ENCODE data around the gene CFAP141. TPM values are rescaled to one million over a fixed set of nuclear protein-coding genes. Genes with fewer than 3 reads are reported as not detected.

CFAP141 gene
- total RNA-seq, 1 experiment from 2014 or later = not detected

GRCh38 chr1:154183046-154183915 is 22.9 kb downstream of the CFAP141 start (continued):
- TF ChIP-seq, protein P1, sequence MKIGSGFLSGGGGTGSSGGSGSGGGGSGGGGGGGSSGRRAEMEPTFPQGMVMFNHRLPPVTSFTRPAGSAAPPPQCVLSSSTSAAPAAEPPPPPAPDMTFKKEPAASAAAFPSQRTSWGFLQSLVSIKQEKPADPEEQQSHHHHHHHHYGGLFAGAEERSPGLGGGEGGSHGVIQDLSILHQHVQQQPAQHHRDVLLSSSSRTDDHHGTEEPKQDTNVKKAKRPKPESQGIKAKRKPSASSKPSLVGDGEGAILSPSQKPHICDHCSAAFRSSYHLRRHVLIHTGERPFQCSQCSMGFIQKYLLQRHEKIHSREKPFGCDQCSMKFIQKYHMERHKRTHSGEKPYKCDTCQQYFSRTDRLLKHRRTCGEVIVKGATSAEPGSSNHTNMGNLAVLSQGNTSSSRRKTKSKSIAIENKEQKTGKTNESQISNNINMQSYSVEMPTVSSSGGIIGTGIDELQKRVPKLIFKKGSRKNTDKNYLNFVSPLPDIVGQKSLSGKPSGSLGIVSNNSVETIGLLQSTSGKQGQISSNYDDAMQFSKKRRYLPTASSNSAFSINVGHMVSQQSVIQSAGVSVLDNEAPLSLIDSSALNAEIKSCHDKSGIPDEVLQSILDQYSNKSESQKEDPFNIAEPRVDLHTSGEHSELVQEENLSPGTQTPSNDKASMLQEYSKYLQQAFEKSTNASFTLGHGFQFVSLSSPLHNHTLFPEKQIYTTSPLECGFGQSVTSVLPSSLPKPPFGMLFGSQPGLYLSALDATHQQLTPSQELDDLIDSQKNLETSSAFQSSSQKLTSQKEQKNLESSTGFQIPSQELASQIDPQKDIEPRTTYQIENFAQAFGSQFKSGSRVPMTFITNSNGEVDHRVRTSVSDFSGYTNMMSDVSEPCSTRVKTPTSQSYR (CRISPR knock-in tag; IDR thresholded peaks at IDR 0.05) = peak; percentile 33; the same call in 1 of the 2 replicates
- TF ChIP-seq ELF4 (CRISPR knock-in tag; IDR thresholded peaks at IDR 0.05; ENCODE audit: low read depth) (no peak), SP1 (CRISPR knock-in tag; conservative IDR thresholded peaks at IDR 0.05) (peak; percentile 98), ZNF121 (CRISPR knock-in tag; IDR thresholded peaks at IDR 0.05) (0 out of 2 replicates have a peak, but pooled peaks have one; percentile 29), SMAD3 (CRISPR knock-in tag; IDR thresholded peaks at IDR 0.05; ENCODE audit: borderline replicate concordance) (no peak), TCF7 (CRISPR knock-in tag; IDR thresholded peaks at IDR 0.05; ENCODE audit: low read depth) (no peak), USF1 (CRISPR knock-in tag; IDR thresholded peaks at IDR 0.05) (no peak; the same call in 1 of the 2 replicates)
- TF ChIP-seq, protein P2, sequence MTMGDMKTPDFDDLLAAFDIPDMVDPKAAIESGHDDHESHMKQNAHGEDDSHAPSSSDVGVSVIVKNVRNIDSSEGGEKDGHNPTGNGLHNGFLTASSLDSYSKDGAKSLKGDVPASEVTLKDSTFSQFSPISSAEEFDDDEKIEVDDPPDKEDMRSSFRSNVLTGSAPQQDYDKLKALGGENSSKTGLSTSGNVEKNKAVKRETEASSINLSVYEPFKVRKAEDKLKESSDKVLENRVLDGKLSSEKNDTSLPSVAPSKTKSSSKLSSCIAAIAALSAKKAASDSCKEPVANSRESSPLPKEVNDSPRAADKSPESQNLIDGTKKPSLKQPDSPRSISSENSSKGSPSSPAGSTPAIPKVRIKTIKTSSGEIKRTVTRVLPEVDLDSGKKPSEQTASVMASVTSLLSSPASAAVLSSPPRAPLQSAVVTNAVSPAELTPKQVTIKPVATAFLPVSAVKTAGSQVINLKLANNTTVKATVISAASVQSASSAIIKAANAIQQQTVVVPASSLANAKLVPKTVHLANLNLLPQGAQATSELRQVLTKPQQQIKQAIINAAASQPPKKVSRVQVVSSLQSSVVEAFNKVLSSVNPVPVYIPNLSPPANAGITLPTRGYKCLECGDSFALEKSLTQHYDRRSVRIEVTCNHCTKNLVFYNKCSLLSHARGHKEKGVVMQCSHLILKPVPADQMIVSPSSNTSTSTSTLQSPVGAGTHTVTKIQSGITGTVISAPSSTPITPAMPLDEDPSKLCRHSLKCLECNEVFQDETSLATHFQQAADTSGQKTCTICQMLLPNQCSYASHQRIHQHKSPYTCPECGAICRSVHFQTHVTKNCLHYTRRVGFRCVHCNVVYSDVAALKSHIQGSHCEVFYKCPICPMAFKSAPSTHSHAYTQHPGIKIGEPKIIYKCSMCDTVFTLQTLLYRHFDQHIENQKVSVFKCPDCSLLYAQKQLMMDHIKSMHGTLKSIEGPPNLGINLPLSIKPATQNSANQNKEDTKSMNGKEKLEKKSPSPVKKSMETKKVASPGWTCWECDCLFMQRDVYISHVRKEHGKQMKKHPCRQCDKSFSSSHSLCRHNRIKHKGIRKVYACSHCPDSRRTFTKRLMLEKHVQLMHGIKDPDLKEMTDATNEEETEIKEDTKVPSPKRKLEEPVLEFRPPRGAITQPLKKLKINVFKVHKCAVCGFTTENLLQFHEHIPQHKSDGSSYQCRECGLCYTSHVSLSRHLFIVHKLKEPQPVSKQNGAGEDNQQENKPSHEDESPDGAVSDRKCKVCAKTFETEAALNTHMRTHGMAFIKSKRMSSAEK (CRISPR knock-in tag; IDR thresholded peaks at IDR 0.05; ENCODE audit: borderline replicate concordance) = no peak
- TF ChIP-seq, protein P3, sequence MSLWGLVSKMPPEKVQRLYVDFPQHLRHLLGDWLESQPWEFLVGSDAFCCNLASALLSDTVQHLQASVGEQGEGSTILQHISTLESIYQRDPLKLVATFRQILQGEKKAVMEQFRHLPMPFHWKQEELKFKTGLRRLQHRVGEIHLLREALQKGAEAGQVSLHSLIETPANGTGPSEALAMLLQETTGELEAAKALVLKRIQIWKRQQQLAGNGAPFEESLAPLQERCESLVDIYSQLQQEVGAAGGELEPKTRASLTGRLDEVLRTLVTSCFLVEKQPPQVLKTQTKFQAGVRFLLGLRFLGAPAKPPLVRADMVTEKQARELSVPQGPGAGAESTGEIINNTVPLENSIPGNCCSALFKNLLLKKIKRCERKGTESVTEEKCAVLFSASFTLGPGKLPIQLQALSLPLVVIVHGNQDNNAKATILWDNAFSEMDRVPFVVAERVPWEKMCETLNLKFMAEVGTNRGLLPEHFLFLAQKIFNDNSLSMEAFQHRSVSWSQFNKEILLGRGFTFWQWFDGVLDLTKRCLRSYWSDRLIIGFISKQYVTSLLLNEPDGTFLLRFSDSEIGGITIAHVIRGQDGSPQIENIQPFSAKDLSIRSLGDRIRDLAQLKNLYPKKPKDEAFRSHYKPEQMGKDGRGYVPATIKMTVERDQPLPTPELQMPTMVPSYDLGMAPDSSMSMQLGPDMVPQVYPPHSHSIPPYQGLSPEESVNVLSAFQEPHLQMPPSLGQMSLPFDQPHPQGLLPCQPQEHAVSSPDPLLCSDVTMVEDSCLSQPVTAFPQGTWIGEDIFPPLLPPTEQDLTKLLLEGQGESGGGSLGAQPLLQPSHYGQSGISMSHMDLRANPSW (CRISPR knock-in tag; conservative IDR thresholded peaks at IDR 0.05; ENCODE audit: low read depth) = no peak

- Mint-ChIP-seq H3K4me1 (peaks cover 64% of the 10 kb centered on the region), H3K27me3 (ENCODE audit: low read depth) (no peaks in the 10 kb centered on the region), H3K36me3 (peaks cover 9% of the 10 kb centered on the region), H3K27ac (peak overlapping the region; percentile 100), H3K4me3 (peak overlapping the region; percentile 100), H3K9me3 (no peaks in the 10 kb centered on the region)
- DNase-seq (ENCODE audit: low spot score) (peak; percentile 39), ATAC-seq (peak; percentile 10)
- ChIA-PET POLR2A (interaction anchor here (1.4 kb wide), 1 partner anchor 38 kb away, joined by 8 read pairs; the partner anchor contains the start of gene UBAP2L), CTCF (interaction anchor here (0.6 to 1.5 kb wide), 3 partner anchors 38 to 90 kb away, joined by 4 to 5 read pairs (median 4); partner anchors contain the start of genes HAX1 and UBAP2L)
- TF ChIP-seq RELA (CRISPR knock-in tag; IDR thresholded peaks at IDR 0.05; ENCODE audit: borderline replicate concordance) (0 out of 2 replicates have a peak, but pooled peaks have one; percentile 56), FOXJ3 (CRISPR knock-in tag; IDR thresholded peaks at IDR 0.05; ENCODE audit: borderline replicate concordance) (no peak), ESRRA (CRISPR knock-in tag; IDR thresholded peaks at IDR 0.05; ENCODE audit: borderline replicate concordance) (0 out of 2 replicates have a peak, but pooled peaks have one; percentile 58)
- TF ChIP-seq, protein P3 (CRISPR knock-in tag; conservative IDR thresholded peaks at IDR 0.05; ENCODE audit: low read depth) = no peak
These were observed 23.6 kb downstream of the CFAP141 start for GRCh38 chr1:154182344-154183045.

Measured in WTC11 (cell line).